Measurements from ENCODE around the gene COL23A1.

COL23A1 gene

GRCh38 chr5:178417391-178417811 is 172.8 kb downstream of the COL23A1 start:
- no peak for DNase-seq

DNA sequence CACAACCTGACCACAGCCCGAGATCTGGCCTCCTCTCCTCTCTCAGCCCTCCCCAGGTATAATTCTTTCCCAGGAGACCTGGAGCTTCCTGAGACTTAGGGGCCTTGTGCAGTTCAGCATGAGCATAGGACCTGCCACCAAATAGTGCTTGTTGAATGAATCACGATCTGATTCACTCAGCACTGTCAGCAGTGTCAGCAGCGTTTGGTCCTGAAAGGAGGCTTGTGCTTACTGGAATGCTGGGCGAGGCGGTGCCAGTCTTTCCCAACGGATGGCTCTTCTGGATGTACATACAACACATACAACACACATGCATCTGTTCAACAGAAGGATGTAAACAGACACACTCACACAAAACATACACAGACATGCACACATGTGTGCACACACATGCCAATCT is 173.3 kb downstream of the COL23A1 start:
- DNase-seq, result no peak

- no peak for DNase-seq
Observed at GRCh38 chr5:178416206-178416882, 173.8 kb downstream of the COL23A1 start.

DNA sequence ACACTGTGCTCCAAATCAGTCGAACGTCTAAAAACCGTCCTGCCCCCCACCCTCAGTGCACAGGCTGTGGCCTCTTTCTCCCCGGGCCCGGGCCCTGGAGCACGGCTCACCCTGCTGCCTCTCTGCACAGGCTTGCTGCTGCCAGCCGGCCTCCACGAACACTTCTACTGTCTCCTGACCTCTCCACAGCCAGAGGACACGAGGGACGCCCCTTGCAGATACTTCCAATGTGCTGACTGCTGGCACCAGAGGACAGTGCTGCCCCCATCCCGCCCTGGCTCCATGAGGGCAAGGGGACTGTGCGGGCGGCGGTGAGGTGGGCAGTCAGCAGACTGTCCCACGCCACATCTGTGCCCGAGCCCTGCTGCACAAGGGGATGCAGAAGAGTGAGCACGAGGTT is 174.8 kb downstream of the COL23A1 start:
- no peak for DNase-seq

DNA sequence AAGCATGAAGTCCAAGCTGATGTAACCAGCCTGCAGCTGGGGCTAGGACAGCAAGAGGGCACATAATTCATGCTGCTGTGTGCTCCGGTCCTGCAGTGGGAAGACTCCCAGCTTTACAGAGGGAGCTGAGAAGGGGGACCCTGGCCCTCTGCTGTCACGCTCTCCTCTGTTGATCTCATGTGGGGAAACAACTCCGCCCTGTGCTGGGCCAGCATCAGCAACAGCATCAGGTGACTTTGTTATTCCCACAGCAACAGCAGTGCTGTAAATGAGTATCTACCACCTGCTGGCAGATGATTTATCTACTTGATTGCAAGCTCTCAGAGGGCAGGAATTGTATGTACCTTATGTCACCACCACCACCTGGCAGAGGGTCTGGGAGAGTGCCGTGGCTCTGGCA is 176.2 kb downstream of the COL23A1 start:
- DNase-seq, result no peak

DNA sequence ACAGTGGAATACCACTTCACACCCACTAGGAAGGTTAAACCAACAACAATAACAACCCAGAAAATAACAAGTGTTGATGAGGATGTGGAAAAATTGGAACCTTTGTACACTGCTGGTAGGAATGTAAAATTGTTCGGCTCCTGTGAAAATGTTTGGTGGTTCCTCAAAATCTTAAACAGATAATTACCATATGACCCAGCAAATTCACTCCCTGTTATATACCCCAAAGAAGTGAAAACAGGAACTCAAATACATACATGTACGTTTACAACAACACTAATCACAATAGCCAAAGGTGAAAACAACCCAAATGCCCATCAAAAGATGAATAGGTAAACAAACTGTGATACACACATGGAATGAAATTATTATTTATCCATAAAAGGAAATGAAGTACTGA is 179.1 kb downstream of the COL23A1 start:
- DNase-seq, result no peak

DNA sequence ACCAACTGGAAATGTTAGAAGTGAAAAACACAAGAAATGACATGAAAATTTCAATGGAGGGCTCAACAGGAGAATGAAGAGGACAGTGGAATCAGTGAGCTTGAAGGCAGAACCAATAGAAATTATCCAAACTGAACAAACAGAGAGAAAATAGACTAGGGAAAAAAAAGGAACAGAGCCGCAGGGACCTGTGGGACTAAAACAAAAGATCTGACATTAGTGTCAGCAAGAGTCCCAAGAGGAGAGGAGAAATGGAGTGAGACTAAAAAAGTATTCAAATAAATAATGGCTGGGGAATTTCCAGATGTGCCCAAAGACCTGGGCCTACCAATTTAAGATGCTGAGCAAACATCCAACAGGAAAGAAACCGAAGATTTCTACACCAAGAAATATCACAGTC is 182.5 kb downstream of the COL23A1 start:
- no peak for DNase-seq

DNA sequence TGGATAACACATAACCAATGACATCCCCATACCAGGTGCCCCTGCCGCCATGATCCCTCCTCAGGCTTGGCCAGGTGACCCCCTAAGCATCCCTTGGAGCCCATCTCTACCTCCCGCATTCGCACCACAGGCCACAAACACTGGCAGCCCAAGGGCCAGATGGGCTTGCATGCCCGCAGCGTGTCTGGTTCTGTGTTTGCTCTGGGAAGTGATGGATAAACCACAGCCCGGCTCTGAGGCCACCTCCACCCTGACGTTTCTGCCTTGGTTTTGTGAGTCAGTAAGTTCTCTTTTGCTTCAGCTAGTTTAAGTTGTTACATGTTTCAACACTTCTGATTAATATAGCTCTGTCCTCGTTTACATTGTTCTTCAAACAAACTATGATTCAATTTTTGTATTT is 185.2 kb downstream of the COL23A1 start:
- no peak for DNase-seq

- DNase-seq, result no peak
Observed at GRCh38 chr5:178403956-178404600, 186.1 kb downstream of the COL23A1 start.

DNA sequence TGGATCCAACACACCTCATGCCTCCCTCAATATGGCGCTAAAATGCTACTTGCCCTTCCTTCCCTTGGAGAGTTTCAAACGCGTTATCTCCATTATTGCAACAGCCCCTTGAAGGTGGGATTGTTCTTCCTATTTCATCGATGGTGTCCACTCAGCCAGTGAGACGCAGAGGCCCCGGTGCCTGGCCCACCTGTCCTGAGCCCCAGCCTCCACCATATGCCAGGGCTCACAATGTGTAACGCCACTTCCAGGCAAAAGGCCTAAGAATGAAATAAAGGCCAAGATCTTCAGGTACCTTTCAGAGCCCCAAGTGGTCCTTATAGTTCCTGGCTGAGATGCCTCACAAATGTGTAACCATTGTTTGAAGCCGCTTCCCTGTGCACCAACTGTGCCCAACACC is 186.8 kb downstream of the COL23A1 start:
- no peak for DNase-seq

- DNase-seq, result no peak
Observed at GRCh38 chr5:178399701-178400095, 190.5 kb downstream of the COL23A1 start.

DNA sequence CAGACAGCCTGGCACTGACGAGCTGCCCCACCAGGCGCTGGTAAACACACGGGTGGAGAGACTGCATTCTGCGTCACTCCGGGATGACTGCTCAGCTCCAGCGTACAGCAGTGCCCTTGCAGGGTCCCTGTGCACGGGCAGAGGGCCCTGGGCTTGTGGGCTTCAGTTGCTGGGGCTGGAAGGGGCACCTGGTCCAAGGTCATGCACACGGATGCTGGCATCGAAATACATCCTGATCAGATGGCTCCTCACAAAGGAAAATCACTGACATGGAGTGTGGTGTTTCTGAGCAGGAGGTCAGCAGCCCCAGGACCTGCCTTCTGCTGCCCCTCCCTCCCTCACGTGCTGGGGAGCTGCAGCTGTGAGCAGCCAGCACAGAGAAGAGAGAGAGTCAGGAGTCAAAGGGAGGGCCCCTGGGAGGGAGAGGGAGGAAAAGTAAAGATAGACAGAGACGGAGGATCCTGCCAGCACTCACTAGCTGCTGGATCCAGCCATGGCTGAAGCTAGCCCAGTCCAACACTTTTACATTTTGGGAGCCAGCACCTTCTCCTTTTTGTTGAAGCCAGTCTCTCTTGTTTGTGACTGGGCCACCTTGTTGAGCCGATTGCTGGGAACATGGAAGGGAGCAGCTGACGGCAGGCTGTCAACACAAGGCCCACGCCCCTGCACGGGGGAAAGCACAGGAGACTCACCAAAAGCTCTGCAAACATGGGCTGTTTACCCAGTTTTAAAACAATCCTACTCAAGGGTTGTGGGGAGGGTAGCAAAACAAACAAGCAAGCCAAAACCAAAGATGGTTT is 191.1 kb downstream of the COL23A1 start:
- no peak for DNase-seq

- no peak for DNase-seq
Observed at GRCh38 chr5:178396796-178397720, 193.1 kb downstream of the COL23A1 start.

- no peak for DNase-seq
Observed at GRCh38 chr5:178394074-178394473, 196.1 kb downstream of the COL23A1 start.

DNA sequence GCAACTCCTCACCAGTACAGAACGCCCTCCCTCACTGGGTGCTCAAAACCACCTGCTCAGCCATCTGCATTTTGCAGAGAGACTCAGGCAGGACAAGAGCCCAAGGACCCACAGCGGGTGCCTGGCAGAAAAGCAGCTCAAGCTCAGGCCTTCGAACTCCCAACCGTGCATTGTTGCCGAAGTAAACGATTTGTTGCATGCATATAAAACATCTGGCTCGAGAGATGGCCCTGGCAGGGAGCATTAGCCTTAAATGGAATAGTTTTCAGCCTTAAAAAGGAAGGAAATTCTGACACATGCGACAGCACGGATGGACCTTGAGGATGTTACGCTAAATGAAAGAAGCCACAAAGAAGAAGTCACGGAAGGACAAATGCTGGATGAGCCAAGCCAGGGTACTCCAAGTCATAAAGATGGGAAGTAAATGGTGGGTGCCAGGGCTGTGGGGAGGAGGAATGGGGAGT is 197.2 kb downstream of the COL23A1 start:
- no peak for DNase-seq

DNA sequence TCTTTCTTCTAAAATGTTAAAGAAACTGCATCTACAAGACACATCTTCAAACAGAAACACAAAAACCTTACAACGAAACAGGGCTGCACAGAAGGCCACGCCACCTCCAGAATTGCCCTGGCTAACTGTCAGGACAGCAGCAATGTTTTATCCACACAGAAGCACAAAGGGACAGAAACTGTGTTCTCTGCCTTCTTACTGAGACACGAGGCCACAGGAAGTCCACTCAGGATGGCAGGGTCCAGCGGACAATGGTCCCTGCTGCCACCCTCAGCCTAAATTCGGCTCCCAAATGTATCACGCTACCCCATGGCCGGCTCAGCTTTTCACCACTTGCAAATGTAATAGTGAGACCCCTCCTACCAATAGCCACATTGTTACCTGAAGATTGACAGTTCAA is 197.8 kb downstream of the COL23A1 start:
- no peak for DNase-seq

GRCh38 chr5:178391480-178391879 is 198.7 kb downstream of the COL23A1 start:
- no peak for DNase-seq

GRCh38 chr5:178389796-178390195 is 200.4 kb downstream of the COL23A1 start:
- no peak for DNase-seq

DNA sequence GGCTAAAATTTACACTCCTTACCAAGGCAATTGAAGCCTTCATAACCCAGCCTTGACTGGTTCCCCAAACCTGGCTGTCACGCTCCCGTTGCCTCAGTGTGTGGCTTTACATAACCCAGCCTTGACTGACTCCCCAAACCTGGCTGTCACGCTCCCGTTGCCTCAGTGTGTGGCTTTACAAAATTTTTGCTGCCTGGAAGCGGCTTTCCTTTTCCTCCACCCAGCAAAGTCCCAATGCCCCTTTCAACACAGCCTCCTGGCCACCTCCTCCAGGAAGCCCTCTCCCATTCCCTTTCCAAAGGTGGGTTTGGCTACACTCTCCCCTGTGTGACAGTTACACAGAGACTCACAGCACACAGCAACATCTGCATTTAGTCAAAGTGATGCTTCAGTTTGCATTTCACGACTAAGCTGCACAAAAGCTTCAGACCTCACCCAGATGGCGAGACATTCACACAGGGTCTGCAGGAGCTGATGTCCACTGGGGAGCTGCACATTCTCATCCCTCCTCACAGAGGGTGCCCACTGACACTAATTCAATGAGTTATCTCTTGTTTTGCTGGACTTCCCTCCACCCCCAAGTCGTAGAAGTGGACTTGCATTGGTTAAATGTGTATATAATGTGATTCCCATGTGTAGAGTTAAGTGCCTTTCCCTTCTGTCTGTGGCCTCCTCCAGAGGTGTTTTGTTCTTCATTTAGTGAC is 201.0 kb downstream of the COL23A1 start:
- DNase-seq, result no peak

- no peak for DNase-seq
Observed at GRCh38 chr5:178388386-178389025, 201.7 kb downstream of the COL23A1 start.

GRCh38 chr5:178387856-178388190 is 202.4 kb downstream of the COL23A1 start:
- DNase-seq, result no peak
